Cardiac septum (tissue), 1 donor: ENCODE measurements around the gene FARP2. TPM values are rescaled to one million over a fixed set of nuclear protein-coding genes. Genes with fewer than 3 reads are reported as not detected.
"Not testable (repeated sequence)": the region's sequence is repeated elsewhere in the genome, so short reads cannot be mapped to it uniquely, and the experiment has no call there.

Experiments
- DNase-seq: peaks from one replicate; pipeline ENCODE4 v3.0.0-alpha.2; 2020; ENCODE audit warnings: low spot score
- intact Hi-C: fragments of 100-400 bp; cut with DNase I; formaldehyde crosslinking; loops from one replicate; pipeline ENCODE4 v1.14.0; 2022
- total RNA-seq: library from RNA; stranded (reverse); fragmentation: NEBNext Ultra II Directional; extraction: Animal tissue kit (Norgen Biotek cat#: 25700); gene quantifications from one replicate; pipeline ENCODE4 v1.2.1, GENCODE V29; 2021
- donor health status: DM: no; HTN: no; CAD: no.

FARP2 gene
- total RNA-seq, 1 donor from 2014 or later: 24.4 TPM

DNA sequence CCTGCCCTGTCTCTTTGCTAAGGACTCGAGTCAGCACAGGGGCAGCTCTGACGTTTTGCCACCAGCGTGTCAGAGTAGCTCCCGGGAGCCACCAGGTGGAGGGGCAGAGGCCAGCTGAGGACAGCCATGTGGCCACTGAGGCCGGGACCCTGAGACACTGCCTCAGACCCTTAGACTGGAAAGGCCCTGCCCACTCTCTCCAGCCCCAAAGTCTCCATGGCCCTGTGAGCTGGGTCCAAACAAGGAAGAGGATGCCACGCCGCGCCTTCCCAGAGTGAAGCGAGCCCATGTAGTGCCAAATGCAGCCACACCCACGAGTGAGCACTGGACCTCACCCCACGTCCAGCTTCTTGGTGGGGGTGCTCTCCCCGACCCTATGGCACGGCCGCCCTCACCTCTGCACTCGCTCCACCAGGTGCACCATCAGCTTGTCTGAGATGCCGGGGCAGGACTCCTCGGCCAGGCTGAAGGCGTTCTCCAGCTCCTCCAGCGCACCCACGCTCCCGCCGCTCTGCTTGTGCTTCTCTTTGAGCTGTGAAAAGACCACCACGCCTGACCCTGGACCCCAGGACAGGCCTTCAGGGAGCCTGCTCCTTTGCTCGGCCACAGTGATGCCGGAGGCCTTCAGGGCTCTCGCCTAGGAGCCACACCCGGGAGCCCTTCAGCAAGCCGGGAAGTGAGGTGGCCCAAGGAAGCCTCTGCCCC is 140.1 kb downstream of the FARP2 start:
- intact Hi-C loops: no loop called here
- no peak for DNase-seq

DNA sequence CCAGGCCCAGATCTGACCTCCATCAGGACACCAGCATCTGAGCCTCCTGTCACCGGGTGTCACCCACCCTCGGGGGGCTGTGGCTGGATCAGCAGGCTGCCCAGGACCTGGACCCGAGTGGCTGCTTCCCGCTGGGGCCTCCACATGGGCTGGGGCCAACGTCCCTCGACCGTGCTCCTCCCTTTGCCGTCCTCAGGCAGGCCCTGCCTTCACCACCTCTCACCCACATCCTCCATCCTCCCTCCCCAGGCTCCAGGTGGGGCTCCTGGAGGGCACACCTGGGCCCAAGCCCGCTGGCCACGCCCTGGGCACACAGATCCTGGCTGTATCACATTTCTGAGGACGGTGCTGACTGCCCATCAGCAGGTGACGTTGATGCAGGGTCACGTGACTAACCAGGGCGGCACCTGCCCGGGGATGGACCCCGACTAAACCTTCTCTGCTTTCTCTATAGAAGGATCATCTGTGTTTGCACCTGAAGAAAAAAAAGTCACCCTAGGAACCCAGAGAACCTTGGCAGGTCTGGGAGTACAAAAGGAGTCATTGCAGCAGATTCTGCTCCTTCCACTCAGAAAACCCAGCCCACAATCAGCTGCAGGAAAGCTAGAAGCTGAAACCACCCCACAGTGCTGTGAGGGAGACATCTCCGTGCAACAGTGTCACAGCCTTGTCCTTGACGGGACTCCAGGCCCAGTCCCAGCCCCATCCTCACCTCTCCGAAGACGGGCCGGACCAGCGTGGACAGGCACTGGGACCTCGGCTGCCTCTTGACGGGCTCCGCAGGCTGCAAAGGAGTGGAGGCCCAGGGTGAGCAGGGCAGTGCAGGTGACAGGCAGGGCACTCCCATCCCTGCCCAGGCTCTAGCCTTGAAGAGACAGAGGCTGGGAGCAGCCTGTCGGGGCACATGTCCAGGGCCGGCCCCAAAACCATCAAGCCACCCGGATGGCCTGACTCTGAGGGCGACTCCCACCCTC is 141.1 kb downstream of the FARP2 start:
- intact Hi-C loops: no loop called here
- no peak for DNase-seq

DNA sequence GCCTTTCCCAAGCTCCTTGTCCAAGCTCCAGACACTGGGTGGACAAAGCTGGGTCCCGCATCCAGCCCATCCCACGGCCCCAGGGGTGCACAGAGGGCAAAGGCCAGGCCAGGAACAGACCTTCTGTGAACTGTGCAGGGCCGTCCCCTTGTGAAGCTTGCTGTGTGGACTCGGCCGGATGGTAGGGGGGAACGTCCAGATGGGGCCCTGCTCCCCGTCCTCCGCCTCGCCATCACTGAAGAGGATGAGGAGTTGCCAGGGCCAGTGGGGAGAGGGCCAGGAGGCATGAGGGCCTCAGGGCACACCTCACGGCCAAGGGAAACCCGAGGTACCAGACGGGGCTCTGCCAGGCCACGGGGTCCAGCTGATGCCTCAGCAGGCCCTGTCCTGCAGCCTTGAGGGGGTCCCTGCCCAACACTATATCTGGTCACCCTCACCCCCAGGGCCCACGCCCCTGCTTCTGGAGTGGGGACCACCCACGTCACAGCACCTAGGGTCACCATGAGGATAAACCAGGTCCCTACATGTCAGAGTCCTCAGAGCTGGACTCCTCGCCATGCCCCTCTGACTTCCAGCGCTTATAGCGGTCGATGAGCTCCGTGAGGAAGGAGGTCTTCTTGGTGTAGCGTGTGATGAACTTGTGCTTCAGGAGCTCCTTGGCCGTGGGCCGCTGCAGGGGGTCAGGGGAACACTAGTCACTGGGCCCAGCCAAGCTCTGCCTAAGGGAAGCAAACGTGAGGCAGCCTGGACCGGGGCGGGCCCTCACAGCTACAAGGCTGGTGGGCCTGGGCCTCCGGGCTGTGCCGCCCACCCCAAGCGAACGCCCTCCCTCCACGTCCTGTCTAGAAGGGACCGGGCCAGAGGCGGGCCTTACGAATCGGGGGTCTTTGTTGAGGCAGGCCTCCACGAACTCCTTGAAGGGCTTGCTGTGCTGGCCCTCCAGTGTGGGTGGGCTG is 142.3 kb downstream of the FARP2 start:
- intact Hi-C loops: no loop called here
- no peak for DNase-seq

DNA sequence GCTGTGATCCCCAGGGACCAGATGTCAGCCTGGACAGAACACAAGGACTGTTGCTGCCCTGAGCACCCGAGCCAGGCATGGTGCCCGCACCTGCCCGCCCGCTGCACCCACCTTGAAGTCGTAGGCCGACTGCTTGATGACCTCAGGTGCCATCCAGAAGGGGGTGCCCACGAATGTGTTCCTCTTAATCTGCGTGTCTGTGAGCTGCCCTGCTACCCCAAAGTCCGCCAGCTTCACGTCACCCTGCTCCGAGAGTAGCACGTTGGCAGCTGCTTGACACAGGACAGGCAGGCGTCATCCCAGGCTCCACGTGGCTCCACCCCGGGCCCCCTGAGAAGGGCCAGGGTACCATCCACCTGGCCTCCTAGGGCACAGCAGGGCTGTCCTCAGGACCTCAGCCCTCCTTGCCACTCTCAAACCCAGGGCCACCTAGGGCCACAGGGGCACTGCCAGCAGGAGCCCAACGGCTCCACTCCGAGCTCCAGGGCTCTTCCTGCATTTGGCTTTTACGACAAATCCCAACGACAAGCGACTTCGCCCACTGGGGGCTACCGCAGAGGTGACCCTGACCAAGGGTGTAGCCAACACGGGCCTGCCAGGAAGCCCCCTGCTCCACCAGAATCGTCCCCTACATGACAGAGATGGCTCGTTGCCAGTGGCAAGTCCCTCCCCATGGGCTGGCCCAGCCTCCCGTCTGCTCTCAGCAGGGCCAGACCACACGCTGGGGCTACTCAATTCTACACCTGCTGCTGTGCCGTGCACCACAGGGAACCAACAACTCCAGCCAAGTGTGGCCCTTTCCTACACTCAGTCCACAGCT is 143.3 kb downstream of the FARP2 start:
- intact Hi-C loops: no loop called here
- no peak for DNase-seq

DNA sequence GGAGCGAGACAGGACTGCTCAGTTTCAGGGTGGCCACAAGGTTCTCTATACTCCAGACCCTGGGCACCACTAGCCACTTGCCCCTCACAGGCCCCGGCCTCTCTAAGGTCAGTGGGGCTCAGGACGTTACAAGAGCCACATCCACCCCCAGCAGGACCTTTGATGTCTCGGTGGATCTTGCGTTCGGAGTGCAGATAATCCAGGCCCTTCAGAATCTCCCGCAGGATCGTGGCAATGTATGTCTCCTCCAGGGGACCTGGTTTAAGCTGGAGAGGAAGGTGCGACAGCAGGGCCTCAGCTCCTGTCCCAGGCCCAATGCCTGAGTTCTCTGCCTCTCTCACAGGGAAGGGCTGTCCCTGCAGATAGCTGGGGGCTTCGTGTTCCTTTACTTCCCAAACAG is 143.9 kb downstream of the FARP2 start:
- DNase-seq: no peak
- intact Hi-C loops: loop anchor here (10.0 kb wide), 1 partner anchor 145 kb away; the partner anchor contains the start of gene FARP2

DNA sequence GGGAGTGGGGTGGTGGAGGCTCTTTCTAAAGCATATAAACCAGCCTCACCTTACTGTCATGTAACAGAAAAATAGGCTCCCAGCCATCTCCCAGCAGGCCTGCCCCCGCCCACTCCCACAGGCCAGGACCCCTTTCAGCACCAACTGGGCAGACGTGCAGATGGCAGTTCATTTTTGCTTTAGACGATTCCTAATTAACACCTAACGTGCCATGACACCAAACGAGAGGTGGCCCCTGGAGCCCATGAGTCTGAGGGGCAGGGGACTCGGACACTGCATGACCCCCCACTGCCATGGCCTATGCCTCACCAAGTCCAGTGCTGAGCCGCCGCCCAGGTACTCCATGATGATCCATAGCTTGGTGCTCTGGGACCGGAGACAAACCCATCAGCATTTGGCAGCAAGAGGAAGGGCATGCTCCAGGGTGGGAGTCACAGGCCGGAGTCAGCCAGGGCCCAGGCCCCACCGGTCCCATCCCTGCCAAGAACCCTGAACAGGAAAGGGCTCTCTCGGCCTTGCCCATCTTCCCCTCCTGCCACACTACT is 144.4 kb downstream of the FARP2 start:
- DNase-seq: no peak
- intact Hi-C loops: loop anchor here (10.0 kb wide), 1 partner anchor 146 kb away; the partner anchor contains the start of gene FARP2

DNA sequence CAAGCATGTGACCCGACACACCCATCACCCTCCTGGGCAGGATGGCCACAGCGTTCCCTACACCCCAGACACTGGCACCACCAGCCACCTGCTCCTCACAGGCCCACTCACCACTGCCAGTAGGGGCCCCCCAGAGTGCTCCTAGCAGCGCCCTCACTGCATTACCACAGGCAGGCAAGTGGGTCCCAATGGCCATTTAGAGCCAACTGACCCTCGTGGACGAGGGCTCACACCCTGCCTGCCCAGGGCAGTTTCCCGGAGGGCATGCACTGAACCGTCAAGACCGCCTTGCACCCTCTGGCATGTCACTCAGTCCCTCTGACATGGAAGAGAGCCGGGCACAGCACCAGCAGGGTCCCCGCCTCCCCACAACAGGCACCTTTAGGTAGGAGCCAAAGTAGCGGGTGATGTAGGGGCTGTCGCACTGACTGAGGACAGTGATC is 145.0 kb downstream of the FARP2 start:
- intact Hi-C loops: loop anchor here (10.0 kb wide), 1 partner anchor 146 kb away; the partner anchor contains the start of gene FARP2
- DNase-seq: no peak

DNA sequence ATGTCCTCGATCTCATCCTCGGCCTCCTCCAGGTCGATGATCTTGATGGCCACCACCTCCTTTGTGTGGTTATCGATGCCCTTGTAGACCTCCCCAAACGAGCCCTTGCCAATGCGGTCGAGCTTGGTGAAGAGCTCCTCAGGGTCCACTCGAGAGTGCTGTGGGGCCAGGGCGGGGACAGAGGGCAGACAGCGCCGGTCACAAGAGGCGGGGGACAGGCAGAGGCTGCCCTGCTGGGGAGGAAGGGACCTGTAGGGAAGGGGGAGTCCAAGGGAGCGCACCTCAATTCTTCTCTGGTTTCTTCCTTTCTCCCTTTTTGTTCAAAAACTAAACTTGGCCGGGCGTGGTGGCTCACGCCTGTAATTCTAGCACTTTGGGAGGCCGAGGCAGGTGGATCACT is 145.5 kb downstream of the FARP2 start:
- DNase-seq: no peak
- intact Hi-C loops: loop anchor here (10.0 kb wide), 1 partner anchor 147 kb away; the partner anchor contains the start of gene FARP2

DNA sequence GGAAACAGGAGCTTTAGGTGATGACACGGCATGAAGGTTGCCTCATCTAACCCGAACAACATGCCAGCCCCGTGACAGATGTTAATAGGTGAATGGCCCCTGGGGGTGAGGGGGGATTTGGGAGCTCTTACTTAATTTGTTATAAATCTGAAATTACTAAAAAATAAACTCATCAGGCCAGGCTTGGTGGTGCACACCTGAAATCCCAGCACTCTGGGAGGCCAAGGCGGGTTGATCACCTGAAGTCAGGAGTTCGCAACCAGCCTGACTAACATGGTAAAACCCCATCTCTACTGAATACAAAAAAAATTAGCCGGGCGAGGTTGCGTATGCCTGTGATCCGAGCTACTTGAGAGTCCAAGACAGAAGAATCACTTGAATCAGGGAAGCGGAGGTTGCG is 146.2 kb downstream of the FARP2 start:
- no peak for DNase-seq
- intact Hi-C loops: loop anchor here (10.0 kb wide), 1 partner anchor 147 kb away; the partner anchor contains the start of gene FARP2

DNA sequence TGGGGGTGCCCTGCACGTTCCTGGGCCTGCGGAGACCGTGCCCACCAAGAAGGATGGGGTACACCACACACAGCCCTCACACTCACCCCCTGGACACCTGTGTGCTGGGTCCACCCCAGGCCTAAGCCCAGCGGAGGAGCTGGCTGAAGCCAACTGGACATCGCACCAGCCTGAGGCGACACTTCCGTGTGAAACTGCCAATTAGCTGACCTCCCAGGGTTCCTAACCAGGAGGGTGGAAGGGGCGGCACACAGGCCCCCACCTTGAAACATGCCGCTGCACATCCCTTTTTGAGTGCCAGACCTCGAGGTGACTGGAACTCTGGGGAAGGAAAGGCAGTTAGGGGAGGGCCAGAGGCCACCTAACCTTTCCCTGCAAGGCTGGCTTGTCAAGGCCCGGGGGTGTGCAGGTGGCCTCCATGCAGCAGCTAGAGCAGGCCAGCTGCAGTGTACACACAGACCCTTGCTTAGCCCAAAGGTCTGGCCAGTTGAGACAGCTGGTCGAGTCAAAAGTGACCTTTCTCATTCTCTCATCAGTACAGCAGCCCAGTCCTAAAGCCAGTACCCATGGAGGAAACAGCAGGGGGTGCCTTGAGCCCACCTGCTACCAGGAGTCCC is 147.8 kb downstream of the FARP2 start:
- intact Hi-C loops: loop anchor here (10.0 kb wide), 1 partner anchor 149 kb away; the partner anchor contains the start of gene FARP2
- no peak for DNase-seq

DNA sequence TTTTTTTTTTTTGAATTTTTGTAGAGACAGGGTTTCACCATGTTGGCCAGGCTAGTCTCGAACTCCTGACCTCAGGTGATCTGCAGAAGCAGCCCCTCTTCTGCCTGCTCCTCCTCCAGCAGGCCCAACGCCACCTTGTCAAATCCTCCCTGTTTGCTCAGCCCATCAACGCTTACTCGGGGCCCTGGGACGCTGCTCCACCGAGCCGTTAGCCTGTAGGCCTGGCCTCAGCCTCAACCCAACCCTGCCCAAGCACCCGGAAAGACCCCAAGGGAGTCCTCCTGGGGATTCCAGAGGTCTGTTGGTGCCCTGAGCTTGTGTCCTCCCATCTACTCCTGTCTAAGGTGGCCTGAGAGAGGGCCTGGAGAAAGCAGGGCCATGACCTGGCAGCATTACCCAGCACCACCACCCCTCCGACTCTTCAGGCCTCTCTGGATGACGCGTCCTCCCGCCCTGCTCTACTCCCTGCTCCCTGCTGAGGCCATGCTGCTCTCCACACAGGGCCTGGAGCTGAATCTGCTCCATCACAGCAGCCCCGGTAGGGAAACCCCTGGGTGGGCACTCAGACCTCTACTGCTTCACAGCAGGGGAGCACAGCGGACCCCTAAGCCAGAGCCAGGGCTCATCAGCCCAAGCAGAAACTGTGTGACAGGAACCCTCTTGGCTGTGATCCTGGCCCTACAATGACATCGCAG is 149.1 kb downstream of the FARP2 start:
- DNase-seq: no peak
- intact Hi-C loops: loop anchor here (5.0 to 10.0 kb wide), 4 partner anchors 52 to 150 kb away; partner anchors contain the start of genes ATG4B, BOK, FARP2 and THAP4

DNA sequence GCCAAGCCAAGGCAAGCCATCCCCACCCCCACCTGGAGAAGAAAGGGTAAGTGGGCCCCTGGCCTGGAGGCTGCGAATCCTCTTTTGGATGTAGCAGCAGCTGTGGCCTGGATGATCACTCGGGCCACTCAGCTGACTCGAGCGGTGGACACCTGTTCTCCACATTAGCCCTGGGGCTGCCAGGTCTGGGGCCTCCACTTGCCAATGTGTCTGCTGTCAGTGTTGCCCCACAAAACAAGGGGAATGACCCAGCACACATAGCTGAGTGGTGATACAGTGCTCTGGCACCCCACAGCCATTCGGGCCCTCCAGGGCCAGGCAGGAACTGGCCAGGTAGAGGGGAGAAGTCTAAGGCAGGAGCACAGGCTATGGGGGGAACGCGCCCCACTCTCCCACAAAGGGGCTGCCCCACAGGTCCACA is 149.7 kb downstream of the FARP2 start:
- no peak for DNase-seq
- intact Hi-C loops: loop anchor here (5.0 to 10.0 kb wide), 4 partner anchors 52 to 151 kb away; partner anchors contain the start of genes ATG4B, BOK, FARP2 and THAP4

DNA sequence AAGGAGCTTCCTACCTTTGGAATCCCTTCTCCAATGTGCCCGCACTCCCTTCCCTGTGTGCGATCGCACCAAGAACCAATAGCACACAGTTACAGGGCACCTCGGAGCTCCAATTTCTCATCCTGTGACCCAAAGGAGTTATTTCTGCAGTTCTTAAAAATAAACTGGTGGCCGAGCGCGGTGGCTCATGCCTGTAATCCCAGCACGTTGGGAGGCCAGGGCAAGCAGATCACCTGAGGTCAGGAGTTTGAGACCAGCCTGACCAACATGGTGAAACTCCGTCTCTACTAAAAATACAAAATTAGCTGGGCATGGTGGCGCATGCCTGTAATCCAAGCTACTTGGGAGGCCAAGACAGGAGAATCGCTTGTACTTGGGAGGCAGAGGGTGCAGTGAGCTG is 150.2 kb downstream of the FARP2 start:
- not testable (repeated sequence) for DNase-seq
- intact Hi-C loops: loop anchor here (5.0 to 10.0 kb wide), 4 partner anchors 51 to 152 kb away; partner anchors contain the start of genes ATG4B, BOK, FARP2 and THAP4

DNA sequence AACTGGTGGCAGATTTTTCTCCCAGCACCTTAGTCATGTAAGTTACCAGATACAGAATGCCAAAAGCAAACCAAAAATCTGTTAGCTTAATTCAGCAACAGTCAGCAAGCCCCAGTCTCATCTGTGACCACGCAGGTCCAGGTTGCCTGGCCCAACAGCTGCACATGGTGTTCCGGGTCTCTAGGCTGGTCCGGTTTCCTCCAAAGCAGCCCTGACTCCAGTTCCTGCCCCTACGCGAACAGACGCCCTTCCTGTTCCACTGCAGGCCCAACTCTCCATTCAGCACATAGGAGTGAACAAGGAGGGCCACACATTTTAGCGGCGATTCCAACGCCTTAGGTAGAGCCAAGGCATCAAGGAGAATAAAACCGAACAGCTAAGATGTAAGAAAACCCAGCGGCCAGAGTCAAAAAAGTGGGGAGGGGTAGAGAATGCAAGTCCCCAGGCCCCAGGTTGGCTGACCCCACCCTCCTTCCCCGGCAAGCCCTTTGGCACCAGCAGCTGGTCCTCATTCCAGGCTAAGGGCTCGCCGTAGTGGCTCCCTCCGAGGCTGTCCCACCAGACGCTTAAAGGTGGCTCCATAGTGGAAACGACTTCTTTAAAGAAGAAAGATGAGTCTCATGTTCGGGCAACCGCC is 150.8 kb downstream of the FARP2 start:
- no peak for DNase-seq
- intact Hi-C loops: loop anchor here (5.0 to 10.0 kb wide), 4 partner anchors 50 to 152 kb away; partner anchors contain the start of genes ATG4B, BOK, FARP2 and THAP4

DNA sequence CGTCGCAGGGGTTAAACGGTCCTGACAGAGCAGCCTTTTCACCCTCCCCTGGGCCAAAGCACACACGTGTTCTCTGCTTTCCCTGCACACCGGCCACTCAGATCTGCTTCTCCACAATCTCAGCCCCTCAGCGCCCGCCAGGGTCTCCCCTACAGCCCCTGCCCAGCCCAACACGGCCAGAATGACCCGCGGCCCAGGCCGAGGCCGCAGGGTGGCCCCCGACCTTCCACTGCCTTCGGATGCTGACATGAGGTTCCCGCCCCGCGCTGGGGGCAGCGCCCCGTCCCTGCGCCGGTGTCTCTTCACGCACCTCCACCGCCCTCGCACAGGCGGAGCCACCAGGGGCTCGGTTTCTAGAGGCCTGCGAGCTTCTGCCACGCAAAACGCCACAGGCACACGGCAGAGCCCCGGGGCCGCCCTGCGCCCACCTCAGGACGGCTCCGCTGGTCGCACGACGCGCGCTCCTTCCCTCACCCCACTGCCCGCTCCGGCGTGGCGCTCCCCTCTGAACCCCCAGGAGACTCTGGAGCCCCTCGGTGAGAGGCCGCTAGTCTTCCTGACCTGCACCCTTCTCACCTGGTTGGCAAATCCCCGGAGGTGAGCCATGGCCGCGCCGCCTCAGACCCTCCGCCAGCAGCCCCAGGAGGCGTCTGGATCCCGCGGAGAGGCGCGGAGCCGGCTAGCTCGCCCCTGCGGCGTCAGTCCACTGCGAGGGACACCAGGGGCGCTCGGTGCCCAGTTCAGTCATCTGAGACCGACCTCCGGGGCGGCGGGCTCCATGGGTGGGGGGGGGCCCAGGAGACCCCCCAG is 151.6 kb downstream of the FARP2 start:
- intact Hi-C loops: loop anchor here (5.0 to 10.0 kb wide), 4 partner anchors 50 to 153 kb away; partner anchors contain the start of genes ATG4B, BOK, FARP2 and THAP4
- no peak for DNase-seq
